ENCODE measurements around the gene ICA1L.

GRCh38 chr2:202764991-202765390 lies 106.6 kb downstream of the ICA1L start:
- TF ChIP-seq POLR2AphosphoS2 (IDR thresholded peaks at IDR 0.05; ENCODE audit: low read depth, low read length) (no peak), JUNB (CRISPR knock-in tag; IDR thresholded peaks at IDR 0.05; ENCODE audit: borderline replicate concordance) (no peak), TAF1 (CRISPR knock-in tag; IDR thresholded peaks at IDR 0.05) (no peak), SMAD3 (CRISPR knock-in tag; IDR thresholded peaks at IDR 0.05) (no peak), SOX5 (CRISPR knock-in tag; IDR thresholded peaks at IDR 0.05; ENCODE audit: borderline replicate concordance) (no peak), JARID2 (CRISPR knock-in tag; IDR thresholded peaks at IDR 0.05; ENCODE audit: insufficient replicate concordance) (no peak), UBTF (CRISPR knock-in tag; IDR thresholded peaks at IDR 0.05) (no peak), REXO4 (CRISPR knock-in tag; IDR thresholded peaks at IDR 0.05; ENCODE audit: borderline replicate concordance) (no peak), USF2 (IDR thresholded peaks at IDR 0.05; ENCODE audit: low read depth, low read length) (no peak), USF2 (CRISPR knock-in tag; IDR thresholded peaks at IDR 0.05; ENCODE audit: borderline replicate concordance) (no peak), RAD21 (CRISPR knock-in tag; IDR thresholded peaks at IDR 0.05) (no peak), CBX5 (CRISPR knock-in tag; IDR thresholded peaks at IDR 0.05; ENCODE audit: borderline replicate concordance) (no peak), ESRRA (CRISPR knock-in tag; IDR thresholded peaks at IDR 0.05; ENCODE audit: low read depth) (no peak)
- TF ChIP-seq, protein P1, sequence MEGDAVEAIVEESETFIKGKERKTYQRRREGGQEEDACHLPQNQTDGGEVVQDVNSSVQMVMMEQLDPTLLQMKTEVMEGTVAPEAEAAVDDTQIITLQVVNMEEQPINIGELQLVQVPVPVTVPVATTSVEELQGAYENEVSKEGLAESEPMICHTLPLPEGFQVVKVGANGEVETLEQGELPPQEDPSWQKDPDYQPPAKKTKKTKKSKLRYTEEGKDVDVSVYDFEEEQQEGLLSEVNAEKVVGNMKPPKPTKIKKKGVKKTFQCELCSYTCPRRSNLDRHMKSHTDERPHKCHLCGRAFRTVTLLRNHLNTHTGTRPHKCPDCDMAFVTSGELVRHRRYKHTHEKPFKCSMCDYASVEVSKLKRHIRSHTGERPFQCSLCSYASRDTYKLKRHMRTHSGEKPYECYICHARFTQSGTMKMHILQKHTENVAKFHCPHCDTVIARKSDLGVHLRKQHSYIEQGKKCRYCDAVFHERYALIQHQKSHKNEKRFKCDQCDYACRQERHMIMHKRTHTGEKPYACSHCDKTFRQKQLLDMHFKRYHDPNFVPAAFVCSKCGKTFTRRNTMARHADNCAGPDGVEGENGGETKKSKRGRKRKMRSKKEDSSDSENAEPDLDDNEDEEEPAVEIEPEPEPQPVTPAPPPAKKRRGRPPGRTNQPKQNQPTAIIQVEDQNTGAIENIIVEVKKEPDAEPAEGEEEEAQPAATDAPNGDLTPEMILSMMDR (CRISPR knock-in tag; IDR thresholded peaks at IDR 0.05), result no peak

Data from HepG2 (cell line).